NOMO-1 treated with dmso at 0.1 percent for 144 hours (cell line): ENCODE measurements around the gene MYL4.
"Not testable (repeated sequence)": the region's sequence is repeated elsewhere in the genome, so short reads cannot be mapped to it uniquely, and the experiment has no call there.

ENCODE experiments used
- DNase-seq: peaks from one replicate; lab custom pipeline; 2025; ENCODE audit not compliant: unreplicated experiment; lab: John Stamatoyannopoulos, UW

Gene MYL4

DNA sequence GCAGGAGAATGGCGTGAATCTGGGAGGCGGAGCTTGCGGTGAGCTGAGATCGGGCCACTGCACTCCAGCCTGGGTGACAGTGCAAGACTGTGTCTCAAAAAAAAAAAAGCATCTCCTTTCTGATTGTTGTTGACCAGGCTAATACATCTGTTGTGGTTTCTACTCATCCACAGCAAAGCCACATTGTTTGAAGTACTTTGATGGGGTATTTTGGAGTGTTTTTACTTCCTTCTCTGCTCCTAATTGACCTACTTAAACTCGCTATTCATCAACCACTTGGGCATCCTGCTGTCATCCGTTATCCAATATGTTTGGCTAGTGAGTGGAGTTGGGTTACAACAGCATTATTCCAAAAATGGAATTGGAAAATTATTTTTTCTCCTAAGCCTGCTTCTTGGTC is 16.6 kb upstream of the MYL4 start:
- DNase-seq, result peak; percentile 2

DNA sequence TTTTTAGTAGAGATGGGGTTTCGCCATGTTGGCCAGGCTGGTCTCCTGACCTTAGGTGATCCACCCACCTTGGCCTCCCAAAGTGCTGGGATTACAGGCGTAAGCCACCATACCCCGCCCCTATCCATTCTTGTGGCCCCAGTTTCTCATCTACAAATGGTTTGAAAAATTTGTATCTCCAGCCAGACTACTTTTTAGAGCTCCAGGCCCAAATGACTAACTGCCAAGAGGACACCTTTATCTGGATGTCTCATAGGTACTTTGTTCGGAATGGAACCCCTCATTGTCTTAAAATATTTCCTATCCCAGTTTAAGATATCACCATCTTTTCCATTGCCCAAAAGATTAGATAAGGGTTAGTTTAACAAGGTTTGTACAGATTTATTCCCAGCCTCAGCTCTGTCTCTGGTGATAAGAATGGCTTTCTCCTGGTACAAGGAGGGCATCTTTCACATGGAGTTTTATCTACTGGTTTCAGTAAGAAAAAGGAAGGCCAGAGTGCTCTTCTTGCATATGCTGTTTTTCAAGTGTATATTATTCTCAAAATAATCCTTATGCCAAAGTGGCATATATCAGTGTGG is 15.1 kb upstream of the MYL4 start:
- no peak for DNase-seq

DNA sequence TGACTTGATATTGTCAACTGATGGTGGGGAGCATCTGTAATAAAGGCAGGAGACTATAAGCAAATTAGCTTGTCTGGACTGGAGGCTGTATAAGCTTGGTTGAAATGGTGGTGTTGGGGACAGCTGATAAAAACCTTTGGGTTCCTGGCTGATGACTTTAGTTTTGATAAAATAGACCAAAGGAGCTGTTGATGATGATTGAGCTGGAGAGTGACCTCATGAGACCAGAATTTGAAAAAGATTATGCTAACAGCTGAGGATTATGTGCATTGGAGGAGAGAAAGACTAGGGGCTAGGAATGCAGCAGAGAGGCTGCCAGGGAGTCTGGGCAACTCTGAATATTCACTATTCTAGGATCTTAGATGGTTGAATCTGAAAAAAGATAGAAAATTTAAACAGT is 11.3 kb upstream of the MYL4 start:
- DNase-seq, result no peak

DNA sequence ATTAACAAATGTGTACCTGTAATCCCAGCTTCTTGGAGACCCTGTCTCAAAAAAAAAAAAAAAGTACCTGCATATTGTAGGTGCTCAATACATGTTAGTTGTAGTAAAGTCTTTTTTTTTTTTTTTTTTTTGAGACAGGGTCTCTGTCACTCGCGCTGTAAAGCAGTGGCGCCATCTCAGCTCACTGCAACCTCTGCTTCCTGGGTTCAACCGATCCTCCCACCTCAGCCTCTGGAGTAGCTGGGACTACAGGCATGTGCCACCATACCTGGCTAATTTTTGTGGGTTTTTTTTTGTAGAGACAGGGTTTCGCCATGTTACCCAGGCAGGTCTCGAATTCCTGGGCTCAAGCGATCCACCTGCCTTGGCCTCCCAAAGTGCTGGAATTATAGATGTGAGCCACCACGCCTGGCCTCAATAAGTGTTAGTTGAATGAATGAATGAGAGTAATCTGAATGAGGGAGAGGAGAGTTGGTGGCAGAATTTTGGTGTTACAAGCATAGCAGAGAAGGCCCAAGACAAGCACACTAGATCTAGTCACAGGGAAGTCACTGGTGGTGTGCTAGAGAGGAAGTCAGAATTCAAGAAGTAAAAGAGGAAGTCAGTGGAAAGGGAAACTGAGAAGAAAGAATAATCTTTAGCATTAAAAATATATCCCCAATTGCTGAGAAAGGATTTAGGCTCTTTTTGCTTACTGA is 9.4 kb upstream of the MYL4 start:
- DNase-seq, result peak; percentile 88

DNA sequence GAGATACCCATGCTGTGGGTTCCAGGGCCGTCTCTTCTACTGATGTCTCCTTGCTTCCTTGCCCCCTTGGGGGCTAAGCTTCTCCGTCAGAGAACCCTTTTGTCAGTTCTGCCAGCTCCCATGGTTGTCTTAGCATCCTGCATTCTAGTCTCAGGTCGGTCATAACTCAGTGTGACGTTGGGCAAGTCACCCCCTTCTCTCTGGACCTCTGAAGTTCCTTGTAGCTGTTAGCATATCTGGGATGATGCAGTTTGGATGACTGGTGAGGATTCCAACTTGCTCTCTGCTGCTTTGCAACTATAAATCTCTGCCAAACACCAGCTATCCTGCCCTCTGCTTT is 8.9 kb upstream of the MYL4 start:
- DNase-seq, result peak; percentile 53

DNA sequence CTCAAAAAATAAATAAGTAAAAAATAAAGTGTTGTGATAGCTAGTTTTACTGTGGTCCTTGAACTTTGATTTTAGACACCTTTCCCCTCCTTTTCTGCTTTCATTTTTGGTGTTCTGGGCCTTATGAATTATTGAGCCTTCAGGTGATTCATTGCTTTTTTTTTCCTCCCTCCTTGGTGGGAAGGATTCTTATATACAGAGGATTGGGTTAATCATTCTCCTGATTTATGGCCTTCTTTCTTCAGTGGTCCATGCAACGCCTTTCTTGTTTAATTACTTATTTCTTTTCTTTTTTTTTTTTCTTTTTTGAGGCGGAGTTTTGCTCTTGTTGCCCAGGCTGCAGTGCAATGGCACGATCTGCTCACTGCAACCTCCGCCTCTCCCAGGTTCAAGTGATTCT is 8.0 kb upstream of the MYL4 start:
- DNase-seq, result no peak

DNA sequence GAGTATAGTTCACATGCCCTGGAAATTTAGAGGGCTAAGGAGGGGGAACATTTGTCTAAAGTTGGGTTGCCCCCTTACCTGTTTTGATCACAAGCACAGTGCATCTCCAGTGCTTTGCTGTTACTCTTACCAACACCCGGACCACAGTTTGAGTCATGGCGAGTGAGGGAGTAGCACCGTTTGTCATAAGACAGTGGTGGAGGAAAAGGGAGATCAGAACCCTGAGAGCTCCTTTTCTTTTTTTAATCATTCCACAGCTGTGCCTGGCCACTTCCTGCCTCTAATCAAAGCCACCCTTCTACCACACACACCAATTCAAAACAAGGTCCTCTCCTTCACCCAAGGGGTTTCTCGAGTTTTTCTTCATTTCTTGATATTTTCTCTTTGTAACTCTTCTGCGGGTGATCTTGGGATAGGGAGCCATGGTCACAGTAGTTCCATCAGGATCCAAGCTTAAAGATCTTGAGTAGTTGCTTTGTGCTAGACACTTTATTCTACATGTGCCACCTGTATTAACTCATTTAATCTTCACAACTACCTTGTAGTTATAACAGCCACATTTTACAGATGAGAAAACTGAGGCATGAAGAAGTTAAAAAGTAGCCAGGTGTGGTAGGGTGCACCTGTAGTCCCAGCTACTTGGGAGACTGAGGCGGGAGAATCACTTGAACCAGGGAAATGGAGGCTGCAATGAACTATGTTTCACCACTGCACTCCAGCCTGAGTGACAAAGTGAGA is 5.0 kb upstream of the MYL4 start:
- no peak for DNase-seq

DNA sequence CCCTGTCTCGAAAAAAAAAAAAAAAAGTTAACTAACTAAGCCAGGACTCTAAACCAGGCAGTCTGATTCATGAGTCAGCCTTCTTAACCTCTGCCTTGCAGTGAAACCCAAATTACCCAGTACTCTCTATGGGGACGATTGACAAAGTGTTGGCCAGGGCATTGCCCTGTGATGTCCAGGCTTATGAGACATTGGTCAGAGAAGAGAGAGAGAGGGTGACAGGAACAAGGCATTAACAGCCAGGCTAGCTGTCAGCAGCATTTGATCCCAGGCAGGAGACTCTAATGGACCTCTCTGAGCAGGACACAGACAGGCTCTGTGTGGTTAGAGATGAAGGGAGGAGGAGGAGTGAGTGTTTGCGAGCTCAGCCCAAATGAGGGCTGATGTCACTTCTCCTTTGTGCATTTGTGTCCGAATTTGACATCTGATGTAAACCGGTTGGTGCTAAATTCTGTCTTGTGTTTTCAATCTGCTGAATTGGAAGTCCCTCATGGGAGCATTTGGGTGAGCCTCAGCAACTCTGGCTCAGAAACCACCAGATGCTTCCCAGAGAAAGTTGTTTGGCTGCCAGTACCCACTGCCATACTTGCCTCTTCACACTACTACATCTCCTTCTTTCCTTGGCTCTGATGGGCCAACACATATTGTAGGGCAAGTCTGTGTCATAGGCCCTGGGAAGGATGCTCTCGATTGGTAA is 4.3 kb upstream of the MYL4 start:
- peak; percentile 5 for DNase-seq

DNA sequence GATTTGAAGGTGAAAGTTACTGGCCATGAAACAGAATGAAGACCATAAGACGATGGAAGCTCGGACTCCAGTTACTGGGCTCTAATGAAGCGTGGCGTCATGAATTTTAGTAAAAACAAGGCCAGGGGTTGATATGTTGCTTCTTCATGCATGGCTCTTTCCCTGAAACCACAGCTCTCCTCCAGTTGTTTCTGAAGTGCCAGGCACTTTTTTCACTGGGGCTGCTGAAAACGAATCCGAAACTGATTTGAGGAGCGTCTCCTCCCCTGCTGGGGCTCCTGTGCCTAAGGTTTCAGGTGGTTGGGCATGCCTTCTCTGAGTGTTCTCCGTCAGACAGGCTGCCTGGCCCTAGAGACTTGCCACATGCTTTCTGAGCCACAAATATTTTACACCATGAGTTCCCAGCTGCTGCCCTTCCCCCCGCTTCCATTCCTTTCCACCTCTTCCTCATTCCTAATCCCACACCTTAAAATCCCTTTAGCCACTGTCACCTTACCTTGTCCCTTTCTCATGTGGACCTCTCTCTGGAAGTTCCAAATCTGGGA is 3.7 kb upstream of the MYL4 start:
- DNase-seq, result no peak

DNA sequence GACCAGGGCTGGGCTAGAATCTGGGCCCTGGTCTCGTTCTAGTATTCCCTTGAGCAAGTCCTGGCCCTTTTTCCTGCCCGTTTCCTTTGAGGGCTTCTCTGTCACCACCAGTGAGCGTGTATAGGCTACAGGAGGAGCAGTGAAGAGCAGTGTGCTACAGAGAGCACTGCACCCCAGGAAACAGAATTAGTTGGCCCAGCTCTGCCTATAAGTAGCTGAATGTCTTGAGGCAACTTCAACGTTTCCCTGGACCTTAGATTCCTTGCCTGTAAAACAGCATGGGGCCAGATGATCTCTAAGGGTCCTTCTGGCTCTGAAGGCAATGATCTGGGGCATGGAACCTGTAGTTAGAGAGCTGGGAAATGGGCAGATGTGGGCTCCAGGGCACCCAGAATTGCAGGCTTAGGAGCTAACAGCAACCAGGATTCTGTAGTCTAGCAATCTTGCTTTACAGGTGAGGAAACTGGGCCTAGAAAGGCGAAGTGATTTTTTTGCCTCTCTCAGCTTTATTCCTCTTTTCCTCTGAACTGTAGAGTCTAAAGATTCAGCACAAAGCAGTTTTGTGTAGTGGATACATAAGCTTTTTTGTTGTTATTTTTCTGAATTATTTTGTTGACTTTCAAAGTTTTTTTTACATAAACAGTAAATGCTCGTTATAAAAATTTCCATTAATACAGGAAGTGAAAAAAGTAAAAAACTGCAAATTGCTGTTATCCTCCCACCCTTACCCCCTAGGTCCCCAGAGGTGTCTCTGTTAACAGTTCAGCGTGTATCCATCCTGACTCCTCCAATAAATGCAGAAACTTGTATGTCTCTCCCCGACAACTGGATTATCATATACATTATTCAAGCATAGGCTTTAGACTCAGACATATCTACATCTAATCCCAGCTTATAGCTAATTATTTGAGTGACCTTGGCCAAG is 1.7 kb upstream of the MYL4 start:
- no peak for DNase-seq

DNA sequence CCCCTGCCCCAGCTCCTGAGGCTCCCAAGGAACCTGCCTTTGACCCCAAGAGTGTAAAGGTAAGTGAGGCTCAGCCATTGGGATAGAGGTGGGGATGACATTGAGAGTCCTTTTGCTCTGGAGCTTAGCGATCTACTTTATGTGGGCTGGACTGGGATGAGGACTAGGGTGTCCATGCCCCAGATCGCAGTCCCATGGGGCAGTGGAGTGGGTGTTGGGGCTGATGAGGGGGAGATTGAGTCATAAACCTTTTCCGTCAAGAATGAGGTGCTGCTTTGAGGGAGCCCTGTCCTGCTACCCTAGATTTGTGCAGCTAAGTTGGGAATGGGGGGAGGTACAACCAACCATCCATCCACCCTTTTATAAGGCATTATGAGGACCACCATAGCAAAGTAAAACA is 351 bp downstream of the MYL4 start:
- DNase-seq, result no peak

DNA sequence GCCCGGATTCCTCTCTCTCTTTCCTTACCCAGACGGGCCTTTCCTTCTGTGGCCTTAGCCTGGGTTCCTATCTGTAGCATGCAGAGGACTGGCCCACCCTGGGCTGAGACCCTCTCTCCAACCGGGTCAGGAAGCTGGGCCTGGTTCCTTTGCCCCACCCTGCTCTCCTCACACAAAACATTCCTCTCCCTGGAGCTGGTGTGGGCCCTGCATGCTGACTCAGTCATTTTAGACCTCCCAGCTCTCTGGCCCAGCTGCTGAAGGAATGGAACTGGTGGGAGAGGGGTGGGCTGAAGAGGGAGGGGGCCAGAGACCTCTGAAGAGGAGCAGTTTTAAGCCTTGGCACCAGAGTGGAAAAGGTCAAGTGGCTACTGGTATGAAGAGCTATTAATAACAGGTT is 957 bp downstream of the MYL4 start:
- no peak for DNase-seq

DNA sequence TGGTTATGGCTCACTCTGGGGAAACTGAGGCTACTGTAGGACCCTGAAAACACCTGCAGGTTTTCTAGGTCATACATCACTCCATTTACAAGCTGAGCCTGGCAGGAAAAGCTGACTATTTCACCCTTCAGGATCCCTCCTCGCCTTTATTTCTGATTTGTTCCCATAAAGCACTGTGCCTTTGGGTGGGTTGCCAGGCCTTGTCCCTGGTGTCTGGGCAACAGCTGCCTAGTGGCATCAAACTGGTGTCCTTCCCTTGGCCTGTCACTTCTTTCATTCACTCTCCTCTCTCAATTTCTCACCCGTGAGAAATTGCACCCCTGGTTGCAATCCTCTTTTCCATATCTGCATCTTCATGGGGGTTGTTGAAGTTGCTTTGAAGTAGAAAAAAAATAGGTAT is 1.6 kb downstream of the MYL4 start:
- no peak for DNase-seq

DNA sequence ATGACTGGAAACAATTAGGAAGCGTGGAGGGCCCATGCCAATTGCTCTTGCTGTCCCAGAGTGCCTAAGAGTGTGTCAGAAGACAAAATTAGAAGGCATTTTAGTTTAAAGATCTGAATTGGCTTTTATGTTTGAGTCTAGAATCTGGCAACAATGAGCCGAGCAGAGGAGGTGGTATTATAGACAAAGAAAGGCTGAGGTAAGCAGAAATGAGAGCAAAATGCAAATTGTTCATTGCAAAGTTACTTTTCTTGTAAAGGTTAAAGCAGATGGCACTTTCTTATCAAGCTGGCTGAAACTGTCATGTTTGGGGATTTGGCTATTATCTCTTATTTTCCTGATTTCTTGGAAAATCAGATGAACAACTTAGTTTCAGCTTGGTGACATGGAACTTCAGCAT is 3.3 kb downstream of the MYL4 start:
- DNase-seq, result no peak

DNA sequence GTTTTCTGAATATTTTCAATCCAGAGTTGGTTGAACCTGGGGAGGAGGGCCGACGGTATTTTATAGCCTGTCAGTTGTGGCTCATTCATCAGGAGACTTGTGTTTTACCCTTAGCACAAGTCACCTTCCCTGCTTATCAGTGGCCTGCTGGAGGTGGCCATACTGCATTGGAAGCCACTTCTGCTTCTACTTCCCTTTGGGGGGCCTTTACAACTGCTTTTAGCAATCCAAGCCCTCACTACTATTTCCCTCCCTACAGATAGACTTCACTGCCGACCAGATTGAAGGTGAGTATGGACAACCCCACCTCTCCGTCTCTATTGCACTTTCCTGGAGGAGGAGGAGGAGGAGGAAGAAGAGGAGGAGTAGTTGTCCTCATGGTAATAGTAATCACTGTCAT is 4.4 kb downstream of the MYL4 start:
- DNase-seq, result no peak

DNA sequence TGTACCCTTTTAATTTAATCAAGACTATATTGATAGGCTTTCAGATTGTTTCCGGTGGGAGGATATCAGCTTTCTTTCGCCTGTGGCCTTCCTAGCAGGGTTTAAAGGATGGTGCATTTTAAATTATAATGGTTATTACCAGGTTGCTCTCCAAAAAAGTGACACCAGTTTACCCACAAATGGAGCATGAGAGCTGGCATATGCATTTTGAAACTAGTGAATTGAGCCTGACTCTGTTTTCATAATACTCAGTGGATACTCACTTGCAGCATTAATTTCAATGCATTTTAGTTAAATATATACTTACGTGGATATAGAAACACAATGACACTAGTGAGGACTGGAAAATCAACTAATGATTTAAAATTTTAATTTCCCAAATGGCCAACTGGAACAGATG is 5.8 kb downstream of the MYL4 start:
- no peak for DNase-seq

DNA sequence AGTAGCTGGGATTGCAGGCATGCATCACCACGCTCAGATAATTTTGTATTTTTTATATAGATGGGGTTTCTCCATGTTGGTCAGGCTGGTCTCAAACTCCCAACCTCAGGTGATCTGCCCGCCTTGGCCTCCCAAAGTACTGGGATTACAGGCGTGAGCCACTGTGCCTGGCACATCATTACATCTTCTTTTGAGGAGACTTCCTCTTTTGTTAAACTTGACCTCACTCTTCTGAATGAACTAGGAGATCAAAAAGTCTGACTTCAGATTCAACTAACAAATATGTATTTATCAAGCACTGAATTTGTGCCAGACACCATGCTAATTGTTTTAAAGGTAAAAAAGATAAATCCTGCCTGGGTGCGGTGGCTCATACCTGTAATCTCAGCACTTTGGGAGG is 7.7 kb downstream of the MYL4 start:
- not testable (repeated sequence) for DNase-seq

DNA sequence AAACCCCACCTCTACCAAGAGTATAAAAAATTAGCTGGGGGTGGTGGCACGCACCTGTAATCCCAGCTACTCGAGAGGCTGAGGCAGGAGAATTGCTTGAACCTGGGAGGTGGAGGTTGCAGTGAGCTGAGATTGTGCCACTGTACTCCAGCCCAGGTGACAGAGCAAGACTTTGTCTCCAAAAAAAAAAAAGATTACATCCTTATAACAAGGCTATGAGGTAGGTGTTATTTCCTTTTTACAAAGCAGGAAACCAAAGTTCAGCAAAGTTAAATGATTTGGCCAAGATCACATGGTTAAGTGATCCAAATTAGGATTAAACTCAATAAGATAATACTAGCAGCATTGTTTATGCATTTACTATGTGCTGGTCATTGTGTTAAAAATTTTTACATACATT is 8.1 kb downstream of the MYL4 start:
- DNase-seq, result not testable (repeated sequence)

DNA sequence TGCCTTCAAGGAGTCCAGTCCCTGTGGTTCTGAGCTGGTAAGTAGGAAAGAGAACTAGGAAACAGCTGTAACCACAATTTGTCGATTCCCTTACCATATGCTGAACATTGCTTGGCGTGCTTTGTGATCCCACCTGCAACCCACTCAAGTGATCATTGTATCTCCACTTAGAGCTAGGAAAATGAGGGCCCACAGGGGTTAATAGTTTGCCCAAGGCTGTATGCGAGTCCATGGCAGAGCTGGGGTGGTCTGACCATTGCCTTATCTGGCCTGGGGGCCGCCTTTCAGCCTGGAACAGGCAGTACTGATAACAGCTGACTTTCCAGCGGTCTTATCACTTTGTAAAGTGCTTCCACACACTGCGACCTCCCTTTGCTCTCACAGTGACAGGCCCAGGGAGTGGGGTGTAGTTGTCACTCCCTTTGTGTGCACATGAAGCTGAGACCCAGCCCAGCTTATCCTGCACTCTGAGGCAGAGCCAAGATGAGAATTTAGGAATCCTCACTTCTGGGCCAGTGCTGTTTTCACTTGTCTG is 9.8 kb downstream of the MYL4 start:
- DNase-seq, result no peak
